Measurements from ENCODE around the gene MLKL.

- TF ChIP-seq CTCF (IDR thresholded peaks at IDR 0.05; ENCODE audit: low read length) (no peak), EZH2 (IDR thresholded peaks at IDR 0.05; ENCODE audit: borderline replicate concordance, low read length) (no peak)
These were observed 36.0 kb upstream of the MLKL start for GRCh38 chr16:74736531-74737157.

Data from OCI-LY1 (cell line).